ENCODE results near the gene KCNIP1.

DNA sequence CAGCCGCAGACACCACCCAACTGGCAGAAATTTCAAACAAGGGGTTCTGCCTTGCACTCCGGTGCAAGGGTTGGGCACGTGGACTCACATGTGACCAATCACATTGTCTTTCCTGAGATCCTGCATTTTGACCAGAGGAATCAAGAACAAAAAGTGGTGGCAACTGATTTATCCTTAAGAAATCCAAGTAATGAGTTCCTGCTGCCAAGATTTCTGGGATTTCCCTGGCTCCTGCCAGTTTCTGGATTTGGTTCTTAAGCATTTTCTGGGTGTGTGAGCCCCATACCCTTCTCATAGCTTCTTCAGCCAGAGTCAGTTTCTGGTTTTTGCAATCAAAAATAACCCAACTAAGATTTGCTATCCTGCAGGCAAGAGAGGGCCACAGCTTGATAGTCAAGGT, 17.4 kb upstream of the KCNIP1 start:
- no peak for TF ChIP-seq POLR2A (IDR thresholded peaks at IDR 0.05)
- TF ChIP-seq, protein P1, sequence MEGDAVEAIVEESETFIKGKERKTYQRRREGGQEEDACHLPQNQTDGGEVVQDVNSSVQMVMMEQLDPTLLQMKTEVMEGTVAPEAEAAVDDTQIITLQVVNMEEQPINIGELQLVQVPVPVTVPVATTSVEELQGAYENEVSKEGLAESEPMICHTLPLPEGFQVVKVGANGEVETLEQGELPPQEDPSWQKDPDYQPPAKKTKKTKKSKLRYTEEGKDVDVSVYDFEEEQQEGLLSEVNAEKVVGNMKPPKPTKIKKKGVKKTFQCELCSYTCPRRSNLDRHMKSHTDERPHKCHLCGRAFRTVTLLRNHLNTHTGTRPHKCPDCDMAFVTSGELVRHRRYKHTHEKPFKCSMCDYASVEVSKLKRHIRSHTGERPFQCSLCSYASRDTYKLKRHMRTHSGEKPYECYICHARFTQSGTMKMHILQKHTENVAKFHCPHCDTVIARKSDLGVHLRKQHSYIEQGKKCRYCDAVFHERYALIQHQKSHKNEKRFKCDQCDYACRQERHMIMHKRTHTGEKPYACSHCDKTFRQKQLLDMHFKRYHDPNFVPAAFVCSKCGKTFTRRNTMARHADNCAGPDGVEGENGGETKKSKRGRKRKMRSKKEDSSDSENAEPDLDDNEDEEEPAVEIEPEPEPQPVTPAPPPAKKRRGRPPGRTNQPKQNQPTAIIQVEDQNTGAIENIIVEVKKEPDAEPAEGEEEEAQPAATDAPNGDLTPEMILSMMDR (IDR thresholded peaks at IDR 0.05), result no peak
